Head of caudate nucleus (tissue), 42 donors: ENCODE data around the gene RALGAPA1.
"Not testable (repeated sequence)": the region's sequence is repeated elsewhere in the genome, so short reads cannot be mapped to it uniquely, and the experiment has no call there.

Source experiments
- DNase-seq, 42 donors: peaks; one replicate each; pipeline versions ENCODE4 v3.0.0 to v3.0.0-alpha.2; 2020 to 2021; ENCODE audit warnings: mixed read lengths in 7 of 42
- intact Hi-C: fragments of 100-400 bp; cut with DNase I; formaldehyde crosslinking; loops from one replicate; pipeline ENCODE4 v1.15.0; 2022

Gene RALGAPA1

GRCh38 chr14:35777550-35777949 lies 31.5 kb downstream of the RALGAPA1 start:
- not testable (repeated sequence) for DNase-seq

DNA sequence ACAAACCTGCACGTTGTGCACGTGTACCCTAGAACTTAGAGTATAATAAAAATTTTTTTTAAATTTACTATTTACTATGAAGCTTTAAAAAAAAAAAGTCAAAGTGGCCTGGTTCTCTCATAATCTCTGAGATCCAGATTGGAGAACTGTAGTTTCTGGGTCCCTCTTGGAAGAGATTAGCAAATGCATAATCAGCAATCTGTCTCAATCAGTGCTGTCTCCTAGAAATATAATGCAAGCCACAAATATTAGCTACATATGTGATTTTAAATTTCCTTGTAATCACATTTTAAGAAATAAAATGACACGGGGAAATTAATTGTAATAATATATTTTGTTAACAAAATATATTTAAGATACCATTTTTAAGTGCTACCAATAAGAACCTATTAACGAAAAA lies 32.3 kb downstream of the RALGAPA1 start:
- intact Hi-C loops: no loop called here
- DNase-seq: no peak

More at GRCh38 chr14:35777550-35777949, 31.5 kb downstream of the RALGAPA1 start:
- intact Hi-C loops: not testable (repeated sequence)

- DNase-seq: not testable (repeated sequence)
Observed at GRCh38 chr14:35776085-35776484, 33.0 kb downstream of the RALGAPA1 start.

GRCh38 chr14:35766700-35767082 lies 42.4 kb downstream of the RALGAPA1 start:
- intact Hi-C loops: no loop called here
- DNase-seq: no peak

More at GRCh38 chr14:35776085-35776484, 33.0 kb downstream of the RALGAPA1 start:
- intact Hi-C loops: not testable (repeated sequence)

GRCh38 chr14:35766036-35766699 lies 42.9 kb downstream of the RALGAPA1 start:
- no peak for DNase-seq
- intact Hi-C loops: no loop called here

- intact Hi-C loops: no loop called here
- no peak for DNase-seq
Observed at GRCh38 chr14:35761922-35762321, 47.2 kb downstream of the RALGAPA1 start.

- intact Hi-C loops: no loop called here
- no peak for DNase-seq
Observed at GRCh38 chr14:35760143-35760542, 49.0 kb downstream of the RALGAPA1 start.

- DNase-seq: no peak
- intact Hi-C loops: no loop called here
Observed at GRCh38 chr14:35758523-35759129, 50.5 kb downstream of the RALGAPA1 start.

GRCh38 chr14:35754671-35755070 lies 54.4 kb downstream of the RALGAPA1 start:
- intact Hi-C loops: no loop called here
- DNase-seq: no peak

GRCh38 chr14:35752380-35752779 lies 56.7 kb downstream of the RALGAPA1 start:
- intact Hi-C loops: no loop called here
- no peak for DNase-seq

DNA sequence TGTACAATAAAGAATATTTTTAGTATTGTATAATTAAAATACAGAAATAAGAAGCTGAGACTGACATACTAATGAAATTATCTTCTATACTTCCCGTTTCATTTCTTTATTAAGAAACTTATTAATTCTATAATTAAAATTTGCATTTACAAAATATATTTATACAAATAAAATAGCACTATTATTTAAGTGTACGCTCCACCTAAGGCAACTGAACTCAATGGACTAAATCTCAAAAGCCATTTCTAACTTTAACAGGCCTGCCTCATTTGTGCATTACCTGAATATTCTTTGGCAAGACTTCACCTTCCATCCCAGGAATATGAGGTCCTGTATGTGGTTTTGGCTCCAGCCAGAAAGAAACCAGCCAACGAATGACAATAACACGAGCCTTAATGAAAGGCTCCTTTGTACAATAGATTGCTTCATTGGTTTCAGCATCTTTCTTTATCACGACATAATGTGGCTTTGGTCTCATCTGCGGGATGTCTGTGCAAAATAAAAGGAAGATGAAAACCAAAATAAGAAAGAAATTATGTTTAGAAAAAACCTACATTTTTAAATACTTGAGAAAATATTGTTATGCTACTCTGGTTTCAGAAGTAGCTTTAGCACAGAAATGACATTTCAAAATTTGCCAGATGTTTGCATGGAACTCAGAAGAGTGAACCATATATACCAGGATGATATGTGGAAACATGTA lies 58.7 kb downstream of the RALGAPA1 start:
- DNase-seq: no peak
- intact Hi-C loops: no loop called here

DNA sequence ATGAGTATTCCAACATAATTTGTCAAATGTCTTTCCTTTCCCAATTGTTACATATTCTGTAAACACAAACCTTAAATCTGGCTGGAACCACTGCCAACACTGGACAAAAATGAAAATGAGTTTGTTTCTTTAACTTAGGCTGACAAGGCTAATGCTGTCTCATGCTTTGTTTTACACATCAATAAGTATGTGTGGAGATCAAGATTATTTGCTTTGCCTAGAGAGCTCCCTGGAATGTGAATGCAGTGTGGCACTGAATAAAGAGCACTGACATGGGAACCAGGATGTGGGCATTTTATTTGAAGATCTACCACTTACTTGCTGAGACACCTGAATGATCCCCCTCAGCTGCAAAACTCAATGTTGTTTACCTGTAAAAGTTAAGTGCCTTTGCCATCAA lies 61.7 kb downstream of the RALGAPA1 start:
- DNase-seq: no peak
- intact Hi-C loops: no loop called here

DNA sequence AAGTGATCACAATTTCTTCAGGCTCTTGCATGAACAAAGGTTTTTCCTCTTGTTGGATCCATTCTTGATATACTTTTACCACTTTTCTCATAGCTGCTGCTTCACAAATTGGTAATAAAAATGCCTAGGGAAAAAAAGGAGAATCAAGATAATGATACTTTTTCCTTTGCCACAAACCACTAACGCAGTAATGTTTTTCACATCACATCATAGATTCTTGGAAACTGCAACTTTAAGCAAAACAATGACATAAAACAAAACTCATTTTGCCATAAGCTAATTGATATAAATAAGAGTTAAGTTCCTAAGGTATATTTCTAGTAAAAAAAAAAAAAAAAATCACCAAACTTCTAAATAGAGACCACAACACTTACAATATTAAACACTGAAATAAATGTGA lies 66.7 kb downstream of the RALGAPA1 start:
- intact Hi-C loops: no loop called here
- DNase-seq: no peak

- DNase-seq: no peak
- intact Hi-C loops: no loop called here
Observed at GRCh38 chr14:35742032-35742371, 67.1 kb downstream of the RALGAPA1 start.

- intact Hi-C loops: no loop called here
- DNase-seq: no peak
Observed at GRCh38 chr14:35741345-35742031, 67.6 kb downstream of the RALGAPA1 start.

- intact Hi-C loops: no loop called here
- no peak for DNase-seq
Observed at GRCh38 chr14:35740215-35740614, 68.9 kb downstream of the RALGAPA1 start.

GRCh38 chr14:35735163-35735562 lies 73.9 kb downstream of the RALGAPA1 start:
- intact Hi-C loops, DNase-seq: not testable (repeated sequence)

GRCh38 chr14:35733510-35733909 lies 75.6 kb downstream of the RALGAPA1 start:
- intact Hi-C loops, DNase-seq: not testable (repeated sequence)

GRCh38 chr14:35730871-35731270 lies 78.2 kb downstream of the RALGAPA1 start:
- intact Hi-C loops: no loop called here
- no peak for DNase-seq

- intact Hi-C loops: no loop called here
Observed at GRCh38 chr14:35727764-35728163, 81.3 kb downstream of the RALGAPA1 start.

More at GRCh38 chr14:35727764-35728163, 81.3 kb downstream of the RALGAPA1 start:
- DNase-seq: no peak
